Fibroblast of the aortic adventitia (primary cell): Measurements from ENCODE around the gene BLID. TPM values are rescaled to one million over a fixed set of nuclear protein-coding genes. Genes with fewer than 3 reads are reported as not detected.

Source experiments
- DNase-seq: peaks from one replicate; pipeline ENCODE4 v3.0.0-alpha.2; 2010; ENCODE audit warnings: low read depth
- H3K4me3 ChIP-seq: 2 replicates; pipeline ENCODE4 v1.5.1; 2011; ENCODE audit warnings: low read depth, mild to moderate bottlenecking, control low read depth, low read length, moderate library complexity
- total RNA-seq: library from RNA; depleted of rRNA; stranded (reverse); fragments of >200 nt; gene quantifications from 2 replicates; pipeline ENCODE4 v1.2.3, GENCODE V29; 2012; ENCODE audit warnings: low replicate concordance
- TF ChIP-seq, protein P1 (sequence below): IDR thresholded peaks from 2 replicates; pipeline ENCODE4 v1.5.1; 2011; ENCODE audit warnings: mild to moderate bottlenecking, low read length, control low read depth, inconsistent platforms; ENCODE audit not compliant: insufficient read depth

The BLID gene
- total RNA-seq, 1 donor, result 30.6 TPM

DNA sequence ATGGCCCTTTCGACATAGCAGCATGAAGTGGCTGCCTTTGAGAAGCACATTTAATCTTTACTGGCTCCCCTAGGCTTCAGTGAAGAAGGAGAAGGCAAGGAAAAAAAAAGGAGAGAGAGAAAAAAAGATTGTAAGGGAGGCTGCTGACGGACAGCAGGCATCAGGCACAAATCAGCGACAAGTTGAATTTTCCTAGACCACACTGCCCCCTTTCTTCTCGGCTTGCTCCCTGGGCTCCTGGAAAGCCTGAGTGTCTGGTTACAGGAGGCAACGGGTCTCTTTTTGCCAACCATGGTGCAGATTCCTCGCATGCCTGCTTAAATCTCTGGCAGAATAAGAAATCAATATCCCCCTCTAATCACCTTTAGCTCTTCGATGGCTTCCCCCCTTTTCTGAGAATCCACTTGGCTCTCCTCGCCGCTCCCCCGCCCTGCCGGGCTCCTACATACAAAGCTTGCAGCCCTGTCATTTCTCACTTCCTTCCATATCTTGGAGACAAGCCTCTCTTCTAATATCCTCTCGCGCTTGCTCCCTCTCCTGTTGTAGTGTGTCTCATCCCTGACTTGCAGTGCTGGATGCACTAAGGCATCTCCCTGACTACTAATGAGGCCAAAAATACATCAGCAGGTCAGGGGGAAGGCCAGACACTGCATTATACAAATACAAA is 14.3 kb downstream of the BLID start:
- TF ChIP-seq, protein P1, sequence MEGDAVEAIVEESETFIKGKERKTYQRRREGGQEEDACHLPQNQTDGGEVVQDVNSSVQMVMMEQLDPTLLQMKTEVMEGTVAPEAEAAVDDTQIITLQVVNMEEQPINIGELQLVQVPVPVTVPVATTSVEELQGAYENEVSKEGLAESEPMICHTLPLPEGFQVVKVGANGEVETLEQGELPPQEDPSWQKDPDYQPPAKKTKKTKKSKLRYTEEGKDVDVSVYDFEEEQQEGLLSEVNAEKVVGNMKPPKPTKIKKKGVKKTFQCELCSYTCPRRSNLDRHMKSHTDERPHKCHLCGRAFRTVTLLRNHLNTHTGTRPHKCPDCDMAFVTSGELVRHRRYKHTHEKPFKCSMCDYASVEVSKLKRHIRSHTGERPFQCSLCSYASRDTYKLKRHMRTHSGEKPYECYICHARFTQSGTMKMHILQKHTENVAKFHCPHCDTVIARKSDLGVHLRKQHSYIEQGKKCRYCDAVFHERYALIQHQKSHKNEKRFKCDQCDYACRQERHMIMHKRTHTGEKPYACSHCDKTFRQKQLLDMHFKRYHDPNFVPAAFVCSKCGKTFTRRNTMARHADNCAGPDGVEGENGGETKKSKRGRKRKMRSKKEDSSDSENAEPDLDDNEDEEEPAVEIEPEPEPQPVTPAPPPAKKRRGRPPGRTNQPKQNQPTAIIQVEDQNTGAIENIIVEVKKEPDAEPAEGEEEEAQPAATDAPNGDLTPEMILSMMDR, result peak; percentile 67
- DNase-seq, result peak; percentile 89
- H3K4me3 ChIP-seq, result peak overlapping the region; percentile 64

DNA sequence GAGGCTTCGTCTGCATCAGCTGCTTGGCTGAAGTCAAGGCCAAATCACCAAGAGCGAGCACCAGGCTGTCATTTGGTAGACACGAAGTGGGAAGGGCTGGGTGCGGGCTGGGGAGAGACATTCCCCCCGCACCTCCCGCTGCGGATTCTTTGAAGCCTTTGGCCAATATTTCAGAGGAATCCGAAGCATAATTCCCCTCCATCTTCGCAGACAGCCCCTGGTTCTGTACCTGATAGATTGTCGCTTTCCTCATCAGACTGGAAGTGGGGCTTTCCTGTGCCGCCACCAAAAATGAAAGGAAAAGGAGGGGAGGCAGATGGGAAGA is 15.3 kb downstream of the BLID start:
- peak; percentile 89 for DNase-seq
- peak overlapping the region; percentile 64 for H3K4me3 ChIP-seq
- TF ChIP-seq, protein P1, result no peak

DNA sequence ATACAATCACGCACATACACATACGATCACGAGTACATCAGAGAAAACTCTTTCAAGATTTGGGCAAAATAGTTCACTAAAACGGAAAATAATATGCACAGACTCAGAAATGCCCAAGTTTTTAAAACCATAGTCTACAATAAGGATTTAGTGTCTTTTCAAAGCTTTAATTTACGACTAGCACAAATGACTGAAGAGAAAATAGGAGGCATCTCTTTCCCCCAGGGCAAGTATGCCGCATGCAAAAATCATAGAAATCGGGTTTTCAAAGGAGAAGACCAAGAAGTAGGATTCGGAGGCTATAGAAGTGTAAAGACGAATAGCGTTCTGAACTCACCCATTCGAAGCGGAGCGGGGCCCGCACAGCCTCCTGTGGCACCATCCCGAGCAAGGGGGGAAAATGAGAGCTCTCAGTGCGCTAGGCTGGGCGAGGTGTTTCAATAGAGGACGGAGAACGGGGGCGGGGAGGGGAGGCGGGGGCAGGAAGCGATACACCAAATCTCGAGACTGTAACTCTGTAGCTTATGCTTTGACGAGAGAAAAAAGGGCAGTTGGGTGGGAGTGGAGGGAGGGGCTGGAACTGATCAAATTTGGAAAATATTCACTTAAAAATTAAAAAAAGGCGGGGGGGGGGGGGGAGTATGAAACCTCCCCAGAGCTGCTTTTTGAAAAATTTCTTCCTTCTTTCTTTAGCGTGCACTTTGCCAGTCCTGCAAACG is 15.8 kb downstream of the BLID start:
- peak overlapping the region; percentile 64 for H3K4me3 ChIP-seq
- DNase-seq, result peak; percentile 86
- TF ChIP-seq, protein P1, result no peak

DNA sequence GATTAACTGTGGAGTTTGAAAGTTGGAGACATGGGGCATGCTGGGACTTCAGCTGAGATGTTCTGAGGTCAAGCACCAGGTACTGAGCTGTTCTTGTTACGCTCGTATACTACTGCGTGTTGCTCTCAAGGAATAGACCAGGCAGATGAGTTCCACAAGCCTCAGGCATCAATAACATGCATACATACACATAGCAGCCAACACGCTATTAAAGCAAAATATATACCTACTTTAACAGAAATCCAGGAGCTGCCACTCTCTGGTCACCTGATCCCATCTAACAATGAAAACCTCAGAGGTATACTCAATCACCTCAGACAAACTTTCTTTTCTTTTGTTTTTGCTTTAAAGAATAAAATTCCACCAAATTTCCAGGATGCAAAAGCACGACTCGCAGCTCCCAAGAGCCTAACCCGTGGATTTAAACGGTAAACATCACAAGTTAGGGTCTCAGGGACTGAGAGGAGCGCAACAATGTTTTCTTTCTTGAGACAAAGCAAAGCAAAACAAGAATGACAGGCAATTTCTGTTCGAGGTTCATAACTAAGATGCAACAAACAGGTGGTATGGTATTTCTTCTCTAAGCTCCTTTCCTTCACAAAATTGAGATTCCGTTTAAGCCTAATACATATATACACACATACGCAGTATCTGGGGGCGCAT is 16.5 kb downstream of the BLID start:
- peak overlapping the region; percentile 64 for H3K4me3 ChIP-seq
- peak; percentile 79 for DNase-seq
- TF ChIP-seq, protein P1, result no peak

DNA sequence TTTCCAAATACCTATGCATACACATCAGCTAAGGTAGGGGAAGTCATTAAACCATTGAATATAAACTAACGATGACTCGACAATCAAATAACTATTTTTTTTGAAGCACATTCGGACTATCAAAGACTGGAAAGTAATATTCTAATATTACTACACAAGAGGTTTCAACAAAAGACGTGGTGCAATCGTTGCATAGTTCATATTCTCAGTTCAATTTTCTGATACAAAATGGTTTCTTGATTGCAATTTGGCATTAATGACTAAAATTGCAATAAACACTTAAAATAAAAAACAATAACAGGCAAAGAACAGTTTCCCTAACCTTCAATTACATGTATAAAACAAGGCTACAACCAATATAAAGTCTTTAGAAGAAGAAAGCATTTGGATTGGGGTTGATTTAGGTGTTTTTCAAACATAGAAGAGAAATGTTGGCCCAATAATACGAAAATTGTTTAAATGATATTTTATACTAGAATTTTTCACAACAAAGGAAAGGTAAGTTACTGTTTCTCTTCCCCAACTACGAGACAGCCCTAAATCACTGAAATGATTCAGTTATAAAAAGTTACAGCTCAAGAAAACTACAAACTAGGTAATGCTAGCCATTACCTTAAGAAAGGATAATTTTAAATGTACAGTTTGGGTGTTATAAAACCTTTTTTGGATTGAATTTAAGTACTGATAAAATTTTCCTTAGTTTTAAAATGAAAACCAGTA is 17.6 kb downstream of the BLID start:
- DNase-seq, result peak; percentile 63
- TF ChIP-seq, protein P1, result no peak

DNA sequence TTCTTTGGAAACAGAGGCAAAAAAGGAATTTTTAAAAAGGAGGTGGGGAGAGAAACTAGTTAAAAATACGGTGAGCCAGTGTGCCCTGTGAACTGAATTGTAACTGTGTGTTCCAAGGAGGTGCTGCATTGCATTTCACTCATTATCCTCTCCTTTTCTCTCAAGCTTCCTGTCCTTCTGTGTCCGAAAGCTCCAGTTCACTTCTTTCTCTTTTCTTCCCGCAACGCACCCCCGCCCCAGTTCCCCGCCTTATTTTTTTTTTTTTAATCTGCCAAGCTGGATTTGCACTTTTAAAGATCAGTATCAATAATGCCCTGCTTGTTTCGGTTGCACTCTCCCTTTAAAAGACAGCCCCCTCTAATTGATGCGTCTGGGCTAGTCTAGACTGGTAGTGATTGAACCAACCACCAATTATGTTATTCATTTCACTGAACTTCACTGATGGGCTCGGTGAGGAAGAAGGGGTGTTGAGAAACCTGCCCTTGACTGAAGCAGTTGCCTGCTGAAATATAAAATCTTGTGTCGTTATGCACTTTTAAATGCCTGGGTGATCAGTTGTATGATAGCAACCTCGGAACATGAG is 18.5 kb downstream of the BLID start:
- TF ChIP-seq, protein P1, result no peak
- peak; percentile 79 for DNase-seq
- peak overlapping the region; percentile 64 for H3K4me3 ChIP-seq

More for the DNA sequence above, 17.6 kb downstream of the BLID start:
- peak overlapping the region; percentile 64 for H3K4me3 ChIP-seq
